Measurements from ENCODE around the gene GNL1.
"Not testable (repeated sequence)": the region's sequence is repeated elsewhere in the genome, so short reads cannot be mapped to it uniquely, and the experiment has no call there.

The GNL1 gene

GRCh38 chr6:30495993-30496392, 60.3 kb downstream of the GNL1 start:
- no peak for DNase-seq (ENCODE audit: low spot score)

GRCh38 chr6:30495060-30495459, 61.2 kb downstream of the GNL1 start:
- not testable (repeated sequence) for DNase-seq (ENCODE audit: low spot score)

- DNase-seq (ENCODE audit: low spot score), result no peak
Observed at GRCh38 chr6:30494291-30494861, 61.9 kb downstream of the GNL1 start.

GRCh38 chr6:30493643-30494250, 62.5 kb downstream of the GNL1 start:
- no peak for DNase-seq (ENCODE audit: low spot score)

- no peak for DNase-seq (ENCODE audit: low spot score)
Observed at GRCh38 chr6:30491991-30492952, 64.0 kb downstream of the GNL1 start.
